Stimulated activated CD4-positive, alpha-beta T cell treated with anti-CD3 and anti-CD28 coated beads, Interleukin-12 subunit alpha, Interleukin-12 subunit beta, amount 100 ng/mL, for 48 hours (primary cell): ENCODE data around the gene CYFIP2.

Source experiments
- DNase-seq, 3 donors: peaks; one replicate each; pipeline ENCODE4 v3.0.0-alpha.2; 2020; ENCODE audit warnings: low read depth in 2 of 3, low spot score in 1 of 3

CYFIP2 gene

GRCh38 chr5:157258450-157258849 lies 7.5 kb upstream of the CYFIP2 start:
- DNase-seq: no peak

GRCh38 chr5:157259699-157260098 lies 6.2 kb upstream of the CYFIP2 start:
- no peak for DNase-seq

GRCh38 chr5:157263496-157264090 lies 2.3 kb upstream of the CYFIP2 start:
- DNase-seq: no peak

- no peak for DNase-seq
Observed at GRCh38 chr5:157266286-157267007, 524 bp downstream of the CYFIP2 start.

- DNase-seq: no peak
Observed at GRCh38 chr5:157267025-157267424, 1.1 kb downstream of the CYFIP2 start.

- DNase-seq: no peak
Observed at GRCh38 chr5:157267761-157268480, 2.0 kb downstream of the CYFIP2 start.

GRCh38 chr5:157269165-157269671 lies 3.3 kb downstream of the CYFIP2 start:
- DNase-seq: no peak

- DNase-seq: no peak
Observed at GRCh38 chr5:157269761-157270272, 3.9 kb downstream of the CYFIP2 start.

- no peak for DNase-seq
Observed at GRCh38 chr5:157270771-157271170, 4.8 kb downstream of the CYFIP2 start.

- DNase-seq: peak; percentile 70 to 88 (median 74)
Observed at GRCh38 chr5:157271740-157272271, 5.9 kb downstream of the CYFIP2 start.

GRCh38 chr5:157273131-157273556 lies 7.2 kb downstream of the CYFIP2 start:
- DNase-seq: no peak

GRCh38 chr5:157275403-157275802 lies 9.5 kb downstream of the CYFIP2 start:
- no peak for DNase-seq

- DNase-seq: no peak
Observed at GRCh38 chr5:157278319-157279037, 12.6 kb downstream of the CYFIP2 start.

GRCh38 chr5:157279605-157280239 lies 13.8 kb downstream of the CYFIP2 start:
- no peak for DNase-seq

- no peak for DNase-seq
Observed at GRCh38 chr5:157280927-157281326, 15.0 kb downstream of the CYFIP2 start.

- DNase-seq: no peak
Observed at GRCh38 chr5:157282150-157282549, 16.2 kb downstream of the CYFIP2 start.

- DNase-seq: no peak
Observed at GRCh38 chr5:157283434-157283833, 17.5 kb downstream of the CYFIP2 start.

GRCh38 chr5:157284458-157285212 lies 18.7 kb downstream of the CYFIP2 start:
- no peak for DNase-seq

- no peak for DNase-seq
Observed at GRCh38 chr5:157285310-157286035, 19.6 kb downstream of the CYFIP2 start.
